ENCODE data around the gene ARHGAP1. TPM values are rescaled to one million over a fixed set of nuclear protein-coding genes. Genes with fewer than 3 reads are reported as not detected.

Gene ARHGAP1
- total RNA-seq, 1 donor from 2014 or later = 68.4 TPM

DNA sequence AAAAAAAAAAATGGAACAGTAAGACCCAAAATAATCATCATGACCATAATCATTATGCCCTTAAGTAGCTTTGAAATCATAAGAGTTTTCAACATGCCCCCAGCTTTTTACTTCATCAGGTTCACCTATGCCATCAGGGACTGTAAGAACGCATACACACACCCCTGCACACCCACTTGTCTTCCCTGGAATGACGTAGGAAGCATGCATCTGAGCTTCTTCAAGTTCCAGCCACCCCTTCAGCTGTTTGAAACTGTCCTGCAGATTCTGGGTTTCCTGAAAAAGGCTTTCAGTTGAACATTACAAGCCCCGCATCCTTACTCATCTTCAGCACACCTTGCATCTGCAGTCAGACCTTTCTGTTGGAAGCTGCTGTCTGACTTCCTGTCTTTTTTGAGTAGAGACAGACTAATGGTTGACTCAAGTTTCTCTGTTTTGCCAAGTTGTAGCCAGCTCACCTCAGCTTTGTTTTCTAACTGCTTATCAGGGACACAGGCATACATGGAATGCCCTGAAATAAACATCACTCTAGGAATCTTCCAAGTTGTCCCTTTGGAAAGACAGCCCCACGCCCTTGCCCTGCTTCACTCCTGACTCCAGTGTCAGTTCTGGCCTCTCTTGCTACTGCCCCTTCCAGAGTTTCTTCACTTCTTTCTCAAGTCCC, 37.0 kb downstream of the ARHGAP1 start:
- no peak for DNase-seq (ENCODE audit: missing footprints)
- intact Hi-C loops (cut with DNase I) = no loop called here
- no peak for ATAC-seq

DNA sequence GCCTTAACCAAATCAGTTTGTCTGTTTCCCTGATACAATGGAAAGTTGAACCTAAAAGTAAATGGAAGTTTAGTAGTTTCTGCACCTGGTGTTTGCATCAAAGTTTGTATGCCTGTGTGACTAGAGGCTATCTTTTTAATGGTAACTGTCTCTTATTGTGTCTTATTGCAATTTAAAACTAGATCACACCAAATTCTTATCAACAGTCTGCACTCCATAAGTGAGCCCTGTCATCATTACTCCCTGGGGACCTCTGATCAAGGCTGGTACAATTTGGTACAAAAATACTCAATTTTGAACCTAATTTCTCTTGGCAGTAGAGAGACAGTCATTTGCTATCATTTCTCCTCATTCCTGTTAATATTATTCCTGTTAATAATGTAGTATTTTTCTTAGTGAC, 38.1 kb downstream of the ARHGAP1 start:
- intact Hi-C loops (cut with DNase I) = no loop called here
- ATAC-seq (no peak), DNase-seq (ENCODE audit: missing footprints) (no peak)

DNA sequence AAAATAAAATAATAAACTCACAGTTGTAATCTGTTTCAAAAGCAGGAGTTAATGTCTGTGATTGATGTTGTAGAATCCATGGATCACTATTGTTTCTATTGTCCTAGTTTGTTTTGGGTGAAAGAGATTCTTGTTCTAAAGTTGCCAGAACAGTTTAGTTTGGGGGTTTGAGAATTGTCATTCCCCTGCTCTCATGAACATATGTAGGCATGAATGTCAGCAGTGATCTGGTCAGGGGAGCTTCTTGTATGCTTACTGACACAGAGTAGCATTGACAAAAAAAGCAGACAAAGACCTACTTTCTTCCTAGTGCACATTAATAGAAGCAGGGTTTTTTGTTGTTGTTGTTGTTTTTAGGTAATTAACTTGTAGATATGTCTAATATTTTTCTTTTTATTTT, 38.6 kb downstream of the ARHGAP1 start:
- DNase-seq (ENCODE audit: missing footprints) (no peak), ATAC-seq (no peak)
- intact Hi-C loops (cut with DNase I) = no loop called here

DNA sequence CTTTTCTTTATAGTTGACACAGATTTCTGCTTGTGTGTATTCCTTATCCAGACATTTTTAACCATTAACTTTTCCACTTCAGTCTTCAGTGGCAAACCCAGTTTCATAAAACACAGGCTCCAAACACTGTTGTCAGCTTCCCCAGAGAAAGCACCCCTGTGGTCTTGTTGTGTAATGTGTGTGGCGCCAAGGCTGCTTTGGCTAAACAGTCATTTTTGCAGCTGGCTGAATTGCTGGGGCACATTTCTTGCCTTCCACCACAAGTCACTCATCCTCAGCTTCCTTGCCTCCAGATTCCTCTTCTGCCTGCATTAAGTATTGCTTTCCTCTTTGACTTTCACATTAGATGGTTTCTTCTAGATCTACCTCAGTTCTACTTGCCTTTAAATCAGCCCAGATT, 40.5 kb downstream of the ARHGAP1 start:
- DNase-seq (ENCODE audit: missing footprints) (no peak), ATAC-seq (peak; percentile 63)
- intact Hi-C loops (cut with DNase I) = no loop called here

DNA sequence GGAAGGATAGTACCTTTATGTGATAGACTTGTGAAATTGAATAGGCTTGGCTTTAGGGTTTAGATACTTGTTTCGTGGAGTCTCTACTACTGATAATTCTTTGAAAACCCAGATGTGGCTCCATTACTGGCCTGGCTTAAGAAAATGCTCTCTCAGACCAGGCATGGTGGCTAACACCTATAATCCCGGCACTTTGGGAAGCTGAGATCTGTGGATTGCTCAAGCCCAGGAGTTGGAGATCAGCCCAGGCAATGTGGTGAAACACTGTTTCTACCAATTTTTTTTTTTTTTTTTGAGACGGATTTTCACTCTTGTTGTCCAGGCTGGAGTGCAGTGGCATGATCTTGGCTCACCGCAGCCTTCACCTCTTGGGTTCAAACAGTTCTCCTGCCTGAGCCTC, 42.2 kb downstream of the ARHGAP1 start:
- intact Hi-C loops (cut with DNase I) = no loop called here
- DNase-seq (ENCODE audit: missing footprints) = no peak
- peak; percentile 78 for ATAC-seq

DNA sequence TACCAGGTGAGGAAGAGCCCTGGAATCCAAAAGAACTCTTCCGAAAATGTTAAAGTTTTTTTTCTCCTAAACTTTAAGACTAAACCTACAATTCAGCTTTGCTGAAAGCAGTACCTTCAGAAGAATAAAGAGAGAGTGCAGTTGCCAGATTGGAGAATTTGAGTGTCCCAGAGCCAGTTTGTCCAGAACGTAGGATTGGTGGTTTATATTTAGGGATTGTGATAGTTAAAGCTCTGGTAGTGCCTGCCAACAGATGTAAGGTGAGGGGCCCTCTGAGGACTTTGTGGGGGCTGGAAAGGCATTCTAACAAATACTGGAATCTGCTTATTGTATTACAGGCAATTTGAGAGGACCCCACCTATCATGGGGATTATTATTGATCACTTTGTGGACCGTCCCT, 43.2 kb downstream of the ARHGAP1 start:
- intact Hi-C loops (cut with DNase I) = no loop called here
- ATAC-seq = peak; percentile 8
- DNase-seq (ENCODE audit: missing footprints) = no peak

DNA sequence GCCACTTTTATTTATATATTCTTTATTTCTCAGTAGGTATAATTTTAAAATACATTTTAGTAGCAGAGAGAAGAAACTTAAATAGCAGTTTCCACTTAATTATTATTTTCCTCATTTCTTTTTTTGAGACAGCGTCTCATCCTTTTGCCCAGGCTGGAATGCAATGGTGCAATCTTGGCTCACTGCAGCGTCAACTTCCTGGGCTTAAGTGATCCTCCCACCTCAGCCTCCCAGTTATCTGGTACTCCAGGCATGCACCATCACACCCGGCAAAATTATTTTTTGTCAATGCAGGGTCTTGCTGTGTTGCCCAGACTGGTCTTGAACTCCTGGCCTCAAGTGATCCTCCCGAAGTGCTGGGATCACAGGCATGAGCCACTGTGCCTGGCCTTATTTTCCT, 44.8 kb downstream of the ARHGAP1 start:
- intact Hi-C loops (cut with DNase I) = no loop called here
- ATAC-seq (no peak), DNase-seq (ENCODE audit: missing footprints) (no peak)

DNA sequence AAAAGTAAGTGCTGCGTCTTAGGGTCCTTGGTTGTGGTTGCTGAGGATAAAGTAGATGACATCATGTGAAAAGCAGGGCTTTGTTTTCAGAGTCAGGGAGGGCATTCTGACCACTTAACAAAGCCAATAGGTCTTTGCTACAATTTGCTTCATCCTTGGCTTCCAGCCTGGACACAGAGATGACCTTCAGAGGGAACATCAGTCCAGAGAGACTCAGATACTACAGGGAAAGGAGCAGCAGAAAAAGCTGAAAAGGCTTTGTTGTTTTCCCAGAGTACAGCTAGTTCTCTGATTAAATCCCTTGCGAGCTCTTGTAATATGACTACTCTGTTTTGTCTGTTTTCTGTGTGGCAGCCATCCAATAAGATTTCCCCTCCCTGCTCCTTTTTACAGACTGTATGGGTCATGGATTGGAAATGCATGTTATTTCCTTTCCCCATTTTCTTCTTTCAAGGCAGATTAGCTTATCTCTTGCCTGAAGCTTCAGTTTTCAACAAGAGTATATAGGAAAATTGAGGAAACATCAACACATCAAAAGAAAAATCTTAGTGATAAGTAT, 51.2 kb downstream of the ARHGAP1 start:
- intact Hi-C loops (cut with DNase I) = loop anchor here (2.0 kb wide), 1 partner anchor 52 kb away; the partner anchor contains the start of genes ARHGAP1 and ZNF408
- ATAC-seq (peak; percentile 97), DNase-seq (ENCODE audit: missing footprints) (no peak)

DNA sequence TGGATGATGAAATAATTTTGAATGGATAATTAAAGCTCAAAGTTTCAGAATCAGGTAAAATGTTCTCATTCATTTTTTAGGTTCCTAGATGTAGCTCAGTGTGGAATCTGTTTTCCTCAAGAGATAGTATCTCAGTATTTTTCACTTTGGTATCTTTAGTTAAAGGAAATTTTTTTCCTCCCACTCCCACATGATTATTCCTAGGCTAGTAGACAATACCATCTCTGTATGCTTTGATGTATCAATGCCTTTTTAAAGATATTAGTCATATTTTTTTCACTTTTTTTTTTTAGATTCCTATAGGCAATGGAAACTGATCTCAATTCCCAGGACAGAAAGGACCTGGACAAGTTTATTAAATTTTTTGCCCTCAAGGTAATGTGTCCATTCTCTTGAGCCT, 56.4 kb downstream of the ARHGAP1 start:
- DNase-seq (ENCODE audit: missing footprints) (no peak), ATAC-seq (no peak)
- intact Hi-C loops (cut with DNase I) = no loop called here

DNA sequence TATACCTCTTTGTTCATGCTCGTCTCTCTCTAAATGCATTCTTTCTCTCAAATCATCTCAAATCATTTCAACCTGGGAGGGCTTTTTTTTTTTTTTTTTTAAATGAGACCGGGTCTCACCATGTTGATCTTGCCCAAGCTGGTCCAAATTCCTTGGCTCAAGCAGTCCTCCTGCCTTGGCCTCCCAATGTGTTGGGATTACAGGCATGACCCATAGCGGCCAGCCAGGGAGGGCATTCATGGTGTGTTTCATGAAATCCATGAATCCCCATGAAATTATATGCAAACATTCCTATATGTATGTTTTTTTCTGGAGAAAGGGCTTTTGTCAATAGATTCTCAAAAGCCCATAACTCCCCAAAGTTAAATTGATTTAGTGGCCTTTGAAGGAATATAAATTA, 56.9 kb downstream of the ARHGAP1 start:
- no peak for ATAC-seq
- no peak for DNase-seq (ENCODE audit: missing footprints)
- intact Hi-C loops (cut with DNase I) = no loop called here

DNA sequence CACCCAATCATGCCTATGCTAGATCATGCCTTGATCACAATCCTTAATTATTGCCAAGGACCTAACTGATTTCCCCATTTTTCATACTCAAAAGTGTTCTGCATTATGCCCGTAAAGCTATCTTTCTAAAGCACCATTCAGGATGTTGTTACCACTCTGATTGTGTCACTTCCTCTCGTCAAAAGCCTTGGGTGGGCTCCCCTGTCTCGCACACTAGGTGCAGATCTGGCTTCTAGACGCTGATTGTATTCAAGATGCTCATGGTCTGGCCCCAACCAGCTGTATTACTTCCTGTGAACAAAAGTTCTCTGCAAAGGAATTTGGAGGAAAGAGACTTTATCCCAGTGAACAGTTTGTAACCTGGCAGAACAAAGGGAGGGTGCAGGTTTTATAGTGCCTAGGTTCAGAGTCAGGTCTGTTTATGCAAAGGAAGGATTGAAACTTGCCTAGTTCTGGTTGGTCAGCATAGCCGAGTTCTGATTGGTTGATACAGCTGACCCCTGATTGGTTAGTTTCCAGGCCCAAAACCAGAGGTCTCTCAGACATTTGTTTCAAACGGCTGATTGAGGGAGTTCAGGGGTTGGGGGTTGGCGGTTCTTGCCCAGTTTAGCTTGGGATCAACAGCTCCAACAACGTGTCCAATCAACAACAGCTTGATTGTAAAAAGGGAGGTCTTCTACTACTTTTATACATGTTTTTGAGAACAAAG, 57.6 kb downstream of the ARHGAP1 start:
- ATAC-seq (peak; percentile 9), DNase-seq (ENCODE audit: missing footprints) (no peak)
- intact Hi-C loops (cut with DNase I) = no loop called here

DNA sequence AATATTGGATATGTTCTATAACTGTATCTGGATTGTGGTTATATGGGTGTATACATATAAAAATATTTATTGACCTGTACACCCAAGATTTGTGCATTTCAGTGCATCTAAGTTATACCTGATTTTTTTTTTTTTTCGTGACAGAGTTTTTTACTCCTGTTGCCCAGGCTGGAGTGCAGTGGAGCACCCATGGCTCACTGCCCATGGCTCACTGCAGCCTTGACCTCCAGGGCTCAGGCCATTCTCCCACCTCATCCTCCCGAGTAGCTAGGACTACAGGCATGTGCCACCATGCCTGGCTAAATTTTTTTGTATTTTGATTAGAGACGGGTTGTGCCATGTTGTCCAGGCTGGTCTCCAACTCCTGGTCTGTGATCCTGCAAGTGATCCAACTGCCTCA, 58.8 kb downstream of the ARHGAP1 start:
- ATAC-seq (no peak), DNase-seq (ENCODE audit: missing footprints) (no peak)
- intact Hi-C loops (cut with DNase I) = no loop called here

DNA sequence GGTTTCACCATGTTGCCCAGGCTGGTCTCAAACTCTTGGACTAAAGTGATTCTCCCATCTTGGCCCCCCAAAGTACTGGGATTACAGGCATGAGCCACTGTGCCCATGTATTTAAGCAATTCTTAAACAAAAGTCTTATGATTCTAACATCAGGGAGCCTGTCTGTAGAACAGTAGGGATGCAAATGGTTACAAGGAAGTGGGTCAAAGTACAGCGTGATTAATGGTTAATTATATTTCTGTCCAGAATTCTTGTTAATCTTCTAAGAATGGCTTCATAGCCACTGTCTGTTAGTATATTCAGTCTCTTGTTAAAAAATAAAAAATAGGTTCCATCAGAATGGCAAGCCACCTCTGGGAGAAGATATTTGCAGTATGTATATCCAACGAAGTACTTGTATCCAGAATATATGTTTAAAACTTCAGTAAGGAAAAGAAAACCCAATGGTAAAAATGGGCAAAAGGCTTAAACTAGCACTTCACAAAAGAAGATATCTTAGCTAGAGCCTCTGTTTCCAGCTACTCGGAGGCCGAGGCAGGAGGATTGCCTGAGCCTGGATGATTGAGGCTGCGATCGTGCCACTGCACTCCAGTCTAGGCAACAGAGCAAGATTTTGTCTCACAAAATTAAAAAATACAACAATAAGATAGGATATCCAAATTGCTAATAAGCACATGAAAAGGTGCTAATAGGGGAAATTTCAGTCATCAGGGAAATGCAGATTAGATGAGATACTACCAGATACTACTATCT, 60.2 kb downstream of the ARHGAP1 start:
- intact Hi-C loops (cut with DNase I) = no loop called here
- DNase-seq (ENCODE audit: missing footprints) (no peak), ATAC-seq (no peak)

DNA sequence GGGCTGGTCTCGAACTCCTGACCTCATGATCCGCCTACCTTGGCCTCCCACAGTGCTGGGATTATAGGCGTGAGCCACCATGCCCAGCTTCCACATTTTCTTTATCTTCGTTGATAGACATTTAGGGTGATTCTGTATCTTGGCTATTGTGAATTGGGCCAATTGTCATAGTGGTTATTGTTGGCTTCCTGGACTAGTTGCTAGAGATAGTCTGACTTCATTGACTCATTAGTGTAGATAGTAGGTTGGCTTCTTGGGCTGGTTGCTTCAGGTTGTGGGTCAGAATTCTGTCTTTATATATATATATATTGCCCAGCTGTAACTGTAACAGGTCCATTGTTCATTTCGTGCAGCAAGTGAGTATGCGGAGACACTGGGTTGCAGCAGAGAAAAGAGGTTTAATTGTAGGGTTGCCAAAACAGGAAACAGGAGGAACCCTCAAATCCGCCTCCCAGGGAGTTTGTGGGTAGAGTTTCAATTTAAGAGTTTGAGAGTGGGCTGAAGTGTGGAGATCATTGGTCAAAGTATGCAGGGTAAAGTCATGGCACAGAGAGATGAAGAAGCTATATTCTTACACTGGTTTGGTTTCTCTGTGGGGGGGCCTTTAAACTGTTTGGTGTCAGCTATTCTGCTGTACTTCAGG, 61.1 kb downstream of the ARHGAP1 start:
- intact Hi-C loops (cut with DNase I) = no loop called here
- DNase-seq (ENCODE audit: missing footprints) (no peak), ATAC-seq (no peak)

DNA sequence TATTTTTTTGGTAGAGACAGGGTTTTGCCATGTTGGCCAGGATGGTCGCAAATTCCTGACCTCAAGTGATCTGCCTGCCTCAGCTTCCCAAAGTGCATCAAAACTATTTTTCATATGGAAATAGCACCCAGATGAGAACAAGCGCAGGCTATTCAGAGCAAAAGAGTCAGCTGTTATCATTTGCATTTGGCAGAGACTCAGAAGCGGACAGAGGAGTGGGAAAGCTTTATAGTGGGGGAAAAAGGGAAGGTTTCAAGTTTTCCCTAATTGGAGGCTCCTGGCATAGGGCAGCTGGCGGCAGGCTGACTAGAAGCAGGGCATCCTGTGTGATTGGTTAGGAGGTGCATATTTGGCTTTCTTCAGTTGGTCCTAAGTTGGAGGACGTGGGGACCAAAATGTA, 62.9 kb downstream of the ARHGAP1 start:
- intact Hi-C loops (cut with DNase I) = no loop called here
- DNase-seq (ENCODE audit: missing footprints) = no peak
- ATAC-seq = no peak

DNA sequence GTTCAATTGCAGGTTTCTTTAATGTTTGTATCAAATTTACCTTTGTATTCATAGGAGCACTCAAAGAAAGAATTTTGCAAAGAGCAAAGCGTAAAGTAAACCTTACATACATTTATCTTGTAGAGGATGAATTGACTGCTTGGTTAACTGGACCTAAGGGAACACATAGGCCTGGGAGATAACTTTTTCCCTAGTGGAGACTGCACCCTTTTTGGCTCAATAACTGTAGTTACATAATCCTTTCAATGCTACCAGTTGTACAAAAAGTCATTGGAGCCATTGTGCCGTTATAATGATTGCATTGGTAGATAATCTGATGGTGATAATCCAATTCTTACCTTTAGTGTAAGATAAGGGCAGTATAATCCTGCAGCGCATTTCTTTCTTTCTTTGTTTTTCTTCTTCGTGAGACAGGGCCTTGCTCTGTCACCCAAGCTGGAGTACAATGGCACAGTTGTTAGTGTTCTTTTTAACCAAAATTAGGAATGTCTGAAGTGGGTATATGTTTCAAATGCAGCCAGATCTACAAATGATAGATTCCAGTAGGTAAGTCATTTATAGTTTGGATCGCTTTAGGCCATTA, 64.8 kb downstream of the ARHGAP1 start:
- intact Hi-C loops (cut with DNase I) = no loop called here
- no peak for ATAC-seq
- no peak for DNase-seq (ENCODE audit: missing footprints)

DNA sequence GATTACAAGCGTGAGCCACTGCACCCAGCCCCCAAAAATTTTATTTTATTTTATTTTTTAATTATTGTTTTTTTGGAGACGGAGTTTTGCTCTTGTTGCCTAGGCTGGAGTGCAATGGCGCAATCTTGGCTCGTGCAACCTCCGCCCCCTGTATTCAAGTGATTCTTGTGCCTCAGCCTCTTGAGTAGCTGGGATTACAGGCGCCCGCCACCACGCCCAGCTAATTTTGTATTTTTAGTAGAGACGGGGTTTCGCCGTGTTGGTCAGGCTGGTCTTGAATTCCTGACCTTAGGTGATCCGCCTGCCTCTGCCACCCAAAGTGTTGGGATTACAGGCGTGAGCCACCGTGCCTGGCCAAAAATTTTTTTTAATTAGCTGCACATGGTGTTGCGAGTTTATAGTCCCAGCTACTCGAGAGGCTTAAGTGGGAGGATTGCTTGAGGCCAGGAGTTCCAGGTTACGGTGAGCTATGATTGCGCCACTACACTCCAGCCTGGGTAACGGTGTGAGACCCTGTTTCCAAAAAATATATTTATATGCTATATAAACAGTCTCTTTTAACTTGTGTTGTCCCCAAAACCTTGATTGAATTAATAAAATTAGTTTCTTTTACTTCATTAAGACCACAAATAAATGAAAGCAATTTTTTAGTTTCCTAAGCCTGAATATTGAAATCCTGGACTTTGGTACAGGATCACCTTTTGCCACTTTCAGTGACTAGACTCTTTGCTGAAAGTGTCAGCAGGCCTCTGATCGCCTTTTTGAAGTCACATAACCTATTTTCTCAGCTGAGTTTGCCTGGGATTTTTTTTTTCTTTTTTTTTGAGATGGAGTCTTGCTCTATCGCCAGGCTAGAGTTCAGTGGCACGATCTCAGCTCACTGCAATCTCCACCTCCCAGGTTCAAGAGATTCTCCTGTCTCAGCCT, 66.9 kb downstream of the ARHGAP1 start:
- ATAC-seq (no peak), DNase-seq (ENCODE audit: missing footprints) (no peak)
- intact Hi-C loops (cut with DNase I) = no loop called here

DNA sequence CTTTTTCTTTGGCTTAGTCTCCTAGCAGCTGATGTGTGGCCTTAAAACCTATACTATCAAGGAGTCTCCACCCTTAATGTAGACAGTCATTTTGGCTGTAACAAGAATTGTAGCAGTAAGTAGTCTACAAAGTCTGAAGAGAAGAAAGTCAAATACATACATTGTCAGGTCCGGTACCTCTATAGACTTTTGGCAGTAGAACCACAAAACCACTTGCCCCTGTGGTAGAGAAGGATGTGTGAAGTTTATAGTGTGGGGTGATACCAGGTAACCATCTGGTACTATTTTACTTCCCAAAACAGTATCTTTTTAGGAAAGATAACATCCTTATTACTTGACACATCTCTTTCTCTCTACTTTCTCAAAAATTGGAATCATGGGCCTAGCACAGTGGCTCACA, 67.9 kb downstream of the ARHGAP1 start:
- ATAC-seq = no peak
- intact Hi-C loops (cut with DNase I) = no loop called here

More for the DNA sequence above, 67.9 kb downstream of the ARHGAP1 start:
- no peak for DNase-seq (ENCODE audit: missing footprints)

All from Right ventricle myocardium inferior (tissue), 1 donor.